ENCODE results near the gene DTX3.

DTX3 gene

GRCh38 chr12:57571926-57572762 lies 32.5 kb upstream of the DTX3 start:
- no peak overlapping the region for H3K27ac ChIP-seq
- H3K9ac ChIP-seq: no peak overlapping the region
- no peaks in the 10 kb centered on the region for H3K36me3 ChIP-seq (ENCODE audit: insufficient read depth)
- H4K20me1 ChIP-seq (ENCODE audit: insufficient read depth): no peaks in the 10 kb centered on the region
- H3K4me1 ChIP-seq (ENCODE audit: low read depth, poor library complexity, severe bottlenecking): no peaks in the 10 kb centered on the region
- no peaks in the 10 kb centered on the region for H3K79me2 ChIP-seq (ENCODE audit: insufficient read depth, low read depth)
- H3K4me3 ChIP-seq (IDR thresholded peaks at IDR 0.05; ENCODE audit: insufficient read depth, low read depth, low read length): no peak overlapping the region
- H2AFZ ChIP-seq (ENCODE audit: low read depth): no peak overlapping the region
- H3K4me2 ChIP-seq: no peak overlapping the region
- TF ChIP-seq, protein P1, sequence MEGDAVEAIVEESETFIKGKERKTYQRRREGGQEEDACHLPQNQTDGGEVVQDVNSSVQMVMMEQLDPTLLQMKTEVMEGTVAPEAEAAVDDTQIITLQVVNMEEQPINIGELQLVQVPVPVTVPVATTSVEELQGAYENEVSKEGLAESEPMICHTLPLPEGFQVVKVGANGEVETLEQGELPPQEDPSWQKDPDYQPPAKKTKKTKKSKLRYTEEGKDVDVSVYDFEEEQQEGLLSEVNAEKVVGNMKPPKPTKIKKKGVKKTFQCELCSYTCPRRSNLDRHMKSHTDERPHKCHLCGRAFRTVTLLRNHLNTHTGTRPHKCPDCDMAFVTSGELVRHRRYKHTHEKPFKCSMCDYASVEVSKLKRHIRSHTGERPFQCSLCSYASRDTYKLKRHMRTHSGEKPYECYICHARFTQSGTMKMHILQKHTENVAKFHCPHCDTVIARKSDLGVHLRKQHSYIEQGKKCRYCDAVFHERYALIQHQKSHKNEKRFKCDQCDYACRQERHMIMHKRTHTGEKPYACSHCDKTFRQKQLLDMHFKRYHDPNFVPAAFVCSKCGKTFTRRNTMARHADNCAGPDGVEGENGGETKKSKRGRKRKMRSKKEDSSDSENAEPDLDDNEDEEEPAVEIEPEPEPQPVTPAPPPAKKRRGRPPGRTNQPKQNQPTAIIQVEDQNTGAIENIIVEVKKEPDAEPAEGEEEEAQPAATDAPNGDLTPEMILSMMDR (conservative IDR thresholded peaks at IDR 0.05; ENCODE audit: low read depth, low read length): no peak
- H3K27me3 ChIP-seq (ENCODE audit: insufficient read depth, low read depth): no peaks in the 10 kb centered on the region

DNA sequence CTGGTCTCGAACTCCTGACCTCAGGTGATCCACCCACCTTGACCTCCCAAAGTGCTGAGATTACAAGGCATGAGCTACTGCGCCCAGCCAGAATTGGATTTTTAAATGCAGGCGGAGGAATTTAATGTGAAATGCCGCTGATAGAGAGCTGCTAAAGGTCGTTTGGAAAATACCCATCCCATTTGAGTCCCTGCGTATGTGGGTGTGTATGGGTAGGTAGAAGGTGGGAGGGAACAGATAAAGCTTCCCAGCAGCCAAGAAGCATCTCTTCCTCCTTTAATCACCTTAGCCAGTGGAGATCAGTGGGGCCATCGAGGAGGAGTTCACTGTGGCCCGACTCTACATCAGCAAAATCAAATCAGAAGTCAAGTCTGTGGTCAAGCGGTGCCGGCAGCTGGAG lies 29.8 kb upstream of the DTX3 start:
- Histone ChIP-seq H3K36me3 (ENCODE audit: insufficient read depth) (no peaks in the 10 kb centered on the region), H3K9ac (no peak overlapping the region), H3K79me2 (ENCODE audit: insufficient read depth, low read depth) (no peaks in the 10 kb centered on the region), H3K27me3 (ENCODE audit: insufficient read depth, low read depth) (no peaks in the 10 kb centered on the region), H3K4me2 (no peak overlapping the region), H4K20me1 (ENCODE audit: insufficient read depth) (no peaks in the 10 kb centered on the region), H2AFZ (ENCODE audit: low read depth) (no peak overlapping the region), H3K27ac (no peak overlapping the region), H3K4me1 (ENCODE audit: low read depth, poor library complexity, severe bottlenecking) (no peaks in the 10 kb centered on the region), H3K4me3 (IDR thresholded peaks at IDR 0.05; ENCODE audit: insufficient read depth, low read depth, low read length) (no peak overlapping the region)
- TF ChIP-seq, protein P1 (conservative IDR thresholded peaks at IDR 0.05; ENCODE audit: low read depth, low read length): no peak

DNA sequence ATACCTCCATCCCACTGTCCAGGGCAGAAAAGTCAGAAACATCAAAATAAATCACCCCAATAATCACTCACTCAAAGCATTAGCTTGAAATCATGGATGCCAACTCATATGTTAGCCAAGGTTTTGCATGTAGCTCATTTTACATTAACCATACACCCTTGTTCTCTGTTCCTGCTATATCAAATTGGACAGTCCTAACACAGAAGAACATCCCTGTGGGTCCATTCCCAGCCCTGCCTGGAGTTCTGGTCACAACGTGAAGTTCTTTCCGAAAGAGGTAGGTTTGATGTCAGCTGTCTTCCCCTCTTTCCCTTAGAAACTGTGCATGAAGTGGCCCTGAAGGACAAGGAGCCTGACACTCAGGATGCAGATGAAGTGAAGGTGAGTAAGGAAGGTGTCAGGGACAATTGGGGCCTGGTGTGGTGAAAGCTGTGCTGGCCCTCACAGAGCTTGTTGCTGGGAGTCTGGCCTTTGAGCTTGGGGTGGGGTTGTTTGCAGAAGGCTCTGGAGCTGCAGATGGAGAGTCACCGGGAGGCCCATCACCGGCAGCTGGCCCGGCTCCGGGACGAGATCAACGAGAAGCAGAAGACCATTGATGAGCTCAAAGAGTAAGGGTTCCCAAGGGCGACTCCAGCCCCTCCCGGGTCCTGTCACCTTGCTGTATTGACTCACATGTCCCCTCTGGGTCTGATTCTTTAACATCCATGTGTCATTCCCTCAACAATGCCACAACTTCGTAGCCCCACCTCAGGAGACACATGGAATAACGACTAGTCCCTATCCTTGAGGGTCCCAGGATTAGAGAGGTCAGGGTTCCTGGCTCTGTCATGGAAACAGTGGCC lies 28.6 kb upstream of the DTX3 start:
- Histone ChIP-seq H3K4me3 (IDR thresholded peaks at IDR 0.05; ENCODE audit: insufficient read depth, low read depth, low read length) (no peak overlapping the region), H4K20me1 (ENCODE audit: insufficient read depth) (no peaks in the 10 kb centered on the region), H2AFZ (ENCODE audit: low read depth) (no peak overlapping the region), H3K4me1 (ENCODE audit: low read depth, poor library complexity, severe bottlenecking) (no peaks in the 10 kb centered on the region), H3K27ac (no peak overlapping the region), H3K27me3 (ENCODE audit: insufficient read depth, low read depth) (no peaks in the 10 kb centered on the region), H3K36me3 (ENCODE audit: insufficient read depth) (no peaks in the 10 kb centered on the region), H3K4me2 (no peak overlapping the region), H3K9ac (no peak overlapping the region), H3K79me2 (ENCODE audit: insufficient read depth, low read depth) (no peaks in the 10 kb centered on the region)
- TF ChIP-seq, protein P1 (conservative IDR thresholded peaks at IDR 0.05; ENCODE audit: low read depth, low read length): no peak

GRCh38 chr12:57576613-57577160 lies 27.9 kb upstream of the DTX3 start:
- Histone ChIP-seq H4K20me1 (ENCODE audit: insufficient read depth) (no peaks in the 10 kb centered on the region), H3K4me1 (ENCODE audit: low read depth, poor library complexity, severe bottlenecking) (no peaks in the 10 kb centered on the region), H3K4me2 (no peak overlapping the region), H2AFZ (ENCODE audit: low read depth) (no peak overlapping the region), H3K4me3 (IDR thresholded peaks at IDR 0.05; ENCODE audit: insufficient read depth, low read depth, low read length) (no peak overlapping the region), H3K36me3 (ENCODE audit: insufficient read depth) (no peaks in the 10 kb centered on the region), H3K27ac (no peak overlapping the region), H3K79me2 (ENCODE audit: insufficient read depth, low read depth) (no peaks in the 10 kb centered on the region), H3K9ac (no peak overlapping the region), H3K27me3 (ENCODE audit: insufficient read depth, low read depth) (no peaks in the 10 kb centered on the region)
- TF ChIP-seq, protein P1 (conservative IDR thresholded peaks at IDR 0.05; ENCODE audit: low read depth, low read length): no peak
